ENCODE data around the gene CCM2.

CCM2 gene

GRCh38 chr7:45044338-45044737 lies 44.3 kb downstream of the CCM2 start:
- Mint-ChIP-seq H3K4me1 (ENCODE audit: low read depth) (peaks cover 48% of the 10 kb centered on the region), H3K27me3 (no peaks in the 10 kb centered on the region), H3K4me3 (no peak overlapping the region), H3K27ac (peak overlapping the region; percentile 79), H3K36me3 (peaks cover 16% of the 10 kb centered on the region), H3K9me3 (ENCODE audit: low read depth) (no peaks in the 10 kb centered on the region)

- peaks cover 55% of the 10 kb centered on the region for H3K4me1 Mint-ChIP-seq (ENCODE audit: low read depth)
- H3K4me3 Mint-ChIP-seq = no peak overlapping the region
- H3K27ac Mint-ChIP-seq = peak overlapping the region; percentile 50
- H3K9me3 Mint-ChIP-seq (ENCODE audit: low read depth) = no peaks in the 10 kb centered on the region
- H3K27me3 Mint-ChIP-seq = no peaks in the 10 kb centered on the region
- peaks cover 20% of the 10 kb centered on the region for H3K36me3 Mint-ChIP-seq
Measured at GRCh38 chr7:45048748-45049147, 48.7 kb downstream of the CCM2 start.

- Mint-ChIP-seq H3K27me3 (no peaks in the 10 kb centered on the region), H3K9me3 (ENCODE audit: low read depth) (no peaks in the 10 kb centered on the region), H3K27ac (peak overlapping the region; percentile 77), H3K4me1 (ENCODE audit: low read depth) (peaks cover 61% of the 10 kb centered on the region), H3K36me3 (peaks cover 19% of the 10 kb centered on the region), H3K4me3 (no peak overlapping the region)
Measured at GRCh38 chr7:45050198-45050597, 50.2 kb downstream of the CCM2 start.

GRCh38 chr7:45052011-45052410 lies 52.0 kb downstream of the CCM2 start:
- Mint-ChIP-seq H3K4me3 (no peak overlapping the region), H3K36me3 (peaks cover 20% of the 10 kb centered on the region), H3K9me3 (ENCODE audit: low read depth) (no peaks in the 10 kb centered on the region), H3K4me1 (ENCODE audit: low read depth) (peaks cover 71% of the 10 kb centered on the region), H3K27me3 (no peaks in the 10 kb centered on the region), H3K27ac (peak overlapping the region; percentile 79)

GRCh38 chr7:45053401-45053800 lies 53.4 kb downstream of the CCM2 start:
- H3K27ac Mint-ChIP-seq = peak overlapping the region; percentile 83
- peaks cover 24% of the 10 kb centered on the region for H3K36me3 Mint-ChIP-seq
- no peaks in the 10 kb centered on the region for H3K27me3 Mint-ChIP-seq
- peaks cover 75% of the 10 kb centered on the region for H3K4me1 Mint-ChIP-seq (ENCODE audit: low read depth)
- H3K9me3 Mint-ChIP-seq (ENCODE audit: low read depth) = no peaks in the 10 kb centered on the region
- H3K4me3 Mint-ChIP-seq = no peak overlapping the region

GRCh38 chr7:45053941-45054340 lies 53.9 kb downstream of the CCM2 start:
- Mint-ChIP-seq H3K4me1 (ENCODE audit: low read depth) (peaks cover 72% of the 10 kb centered on the region), H3K9me3 (ENCODE audit: low read depth) (no peaks in the 10 kb centered on the region), H3K36me3 (peaks cover 25% of the 10 kb centered on the region), H3K27ac (peak overlapping the region; percentile 83), H3K27me3 (no peaks in the 10 kb centered on the region), H3K4me3 (no peak overlapping the region)

GRCh38 chr7:45054442-45054841 lies 54.4 kb downstream of the CCM2 start:
- H3K9me3 Mint-ChIP-seq (ENCODE audit: low read depth) = no peaks in the 10 kb centered on the region
- H3K27me3 Mint-ChIP-seq = no peaks in the 10 kb centered on the region
- peaks cover 70% of the 10 kb centered on the region for H3K4me1 Mint-ChIP-seq (ENCODE audit: low read depth)
- H3K27ac Mint-ChIP-seq = peak overlapping the region; percentile 83
- H3K4me3 Mint-ChIP-seq = no peak overlapping the region
- peaks cover 25% of the 10 kb centered on the region for H3K36me3 Mint-ChIP-seq

GRCh38 chr7:45055016-45055415 lies 55.0 kb downstream of the CCM2 start:
- Mint-ChIP-seq H3K27me3 (no peaks in the 10 kb centered on the region), H3K4me3 (peak overlapping the region; percentile 35), H3K36me3 (peaks cover 23% of the 10 kb centered on the region), H3K4me1 (ENCODE audit: low read depth) (peaks cover 72% of the 10 kb centered on the region), H3K9me3 (ENCODE audit: low read depth) (no peaks in the 10 kb centered on the region), H3K27ac (peak overlapping the region; percentile 82)

GRCh38 chr7:45055594-45056219 lies 55.7 kb downstream of the CCM2 start:
- H3K9me3 Mint-ChIP-seq (ENCODE audit: low read depth) = no peaks in the 10 kb centered on the region
- peaks cover 18% of the 10 kb centered on the region for H3K36me3 Mint-ChIP-seq
- H3K4me3 Mint-ChIP-seq = no peak overlapping the region
- H3K27ac Mint-ChIP-seq = peak overlapping the region; percentile 56
- no peaks in the 10 kb centered on the region for H3K27me3 Mint-ChIP-seq
- peaks cover 72% of the 10 kb centered on the region for H3K4me1 Mint-ChIP-seq (ENCODE audit: low read depth)

GRCh38 chr7:45057878-45058277 lies 57.9 kb downstream of the CCM2 start:
- Mint-ChIP-seq H3K4me3 (no peak overlapping the region), H3K27me3 (no peaks in the 10 kb centered on the region), H3K36me3 (peaks cover 17% of the 10 kb centered on the region), H3K27ac (peak overlapping the region; percentile 87), H3K4me1 (ENCODE audit: low read depth) (peaks cover 80% of the 10 kb centered on the region), H3K9me3 (ENCODE audit: low read depth) (no peaks in the 10 kb centered on the region)

- peaks cover 69% of the 10 kb centered on the region for H3K4me1 Mint-ChIP-seq (ENCODE audit: low read depth)
- H3K27ac Mint-ChIP-seq = peak overlapping the region; percentile 81
- H3K27me3 Mint-ChIP-seq = no peaks in the 10 kb centered on the region
- no peak overlapping the region for H3K4me3 Mint-ChIP-seq
- H3K9me3 Mint-ChIP-seq (ENCODE audit: low read depth) = no peaks in the 10 kb centered on the region
- peaks cover 12% of the 10 kb centered on the region for H3K36me3 Mint-ChIP-seq
Measured at GRCh38 chr7:45060295-45060694, 60.3 kb downstream of the CCM2 start.

GRCh38 chr7:45061352-45061751 lies 61.4 kb downstream of the CCM2 start:
- H3K4me3 Mint-ChIP-seq = no peak overlapping the region
- no peaks in the 10 kb centered on the region for H3K9me3 Mint-ChIP-seq (ENCODE audit: low read depth)
- H3K4me1 Mint-ChIP-seq (ENCODE audit: low read depth) = peaks cover 67% of the 10 kb centered on the region
- H3K27me3 Mint-ChIP-seq = no peaks in the 10 kb centered on the region
- H3K36me3 Mint-ChIP-seq = peaks cover 8% of the 10 kb centered on the region
- H3K27ac Mint-ChIP-seq = peak overlapping the region; percentile 83

- H3K27ac Mint-ChIP-seq = peak overlapping the region; percentile 83
- no peaks in the 10 kb centered on the region for H3K9me3 Mint-ChIP-seq (ENCODE audit: low read depth)
- peaks cover 8% of the 10 kb centered on the region for H3K36me3 Mint-ChIP-seq
- no peak overlapping the region for H3K4me3 Mint-ChIP-seq
- no peaks in the 10 kb centered on the region for H3K27me3 Mint-ChIP-seq
- H3K4me1 Mint-ChIP-seq (ENCODE audit: low read depth) = peaks cover 65% of the 10 kb centered on the region
Measured at GRCh38 chr7:45061806-45062425, 61.9 kb downstream of the CCM2 start.

- Mint-ChIP-seq H3K4me3 (no peak overlapping the region), H3K9me3 (ENCODE audit: low read depth) (no peaks in the 10 kb centered on the region), H3K4me1 (ENCODE audit: low read depth) (peaks cover 47% of the 10 kb centered on the region), H3K27me3 (no peaks in the 10 kb centered on the region), H3K36me3 (peaks cover 3% of the 10 kb centered on the region), H3K27ac (peak overlapping the region; percentile 87)
Measured at GRCh38 chr7:45064047-45064725, 64.2 kb downstream of the CCM2 start.
